Endothelial cell of umbilical vein (primary cell): ENCODE results near the gene PROZ.

Experiments used
- CTCF ChIP-seq, 2 donors: IDR thresholded peaks; 1 replicate in 1 of 2; 2 replicates in 1 of 2; pipeline ENCODE4 v1.5.1; 2011; ENCODE audit warnings: low read length in 2 of 2, mild to moderate bottlenecking in 2 of 2, moderate library complexity in 2 of 2, control low read depth in 1 of 2, inconsistent platforms in 1 of 2, low read depth in 1 of 2; ENCODE audit not compliant: insufficient read depth in 1 of 2; ENCODE audit errors: extremely low read depth in 1 of 2
- EZH2 ChIP-seq: IDR thresholded peaks from 2 replicates; pipeline ENCODE4 v1.6.1; 2012; ENCODE audit warnings: borderline replicate concordance, low read depth, mild to moderate bottlenecking, moderate library complexity, low read length, inconsistent platforms; ENCODE audit not compliant: severe bottlenecking
- FOS ChIP-seq: IDR thresholded peaks from 2 replicates; pipeline ENCODE4 v1.6.1; 2011; ENCODE audit warnings: mild to moderate bottlenecking, low read length, moderate library complexity, borderline replicate concordance; ENCODE audit not compliant: insufficient read depth
- JUN ChIP-seq: IDR thresholded peaks from 2 replicates; pipeline ENCODE4 v1.6.1; 2011; ENCODE audit warnings: borderline replicate concordance, low read depth; ENCODE audit not compliant: insufficient read length, insufficient read depth
- MYC ChIP-seq: IDR thresholded peaks from one replicate; pipeline ENCODE4 v1.6.1; 2011; ENCODE audit warnings: mild to moderate bottlenecking, low read depth, low read length
- POLR2A ChIP-seq: IDR thresholded peaks from 2 replicates; pipeline ENCODE4 v1.6.1; 2012; ENCODE audit warnings: low read depth, mild to moderate bottlenecking, control low read depth, low read length
- POLR2AphosphoS5 ChIP-seq: IDR thresholded peaks from 2 replicates; pipeline ENCODE4 v1.6.1; 2012; ENCODE audit warnings: low read depth, mild to moderate bottlenecking, control low read depth, low read length, moderate library complexity; ENCODE audit not compliant: insufficient read depth

DNA sequence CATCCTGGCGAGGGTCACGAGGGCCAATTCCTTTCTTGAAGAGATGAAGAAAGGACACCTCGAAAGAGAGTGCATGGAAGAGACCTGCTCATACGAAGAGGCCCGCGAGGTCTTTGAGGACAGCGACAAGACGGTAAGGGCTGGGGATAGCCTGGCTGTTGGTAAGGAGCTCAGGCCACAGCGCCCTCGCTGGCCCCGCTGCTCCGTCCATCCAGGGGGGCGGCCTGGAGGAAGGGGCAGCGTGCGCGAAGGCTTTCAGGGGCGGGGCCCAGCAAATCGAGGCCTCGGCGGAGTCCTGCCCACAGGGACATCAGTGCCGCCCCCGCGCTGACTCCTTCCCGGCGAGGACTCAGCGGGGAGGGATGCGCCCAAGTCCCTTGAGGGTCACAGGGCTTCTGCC, 29.0 kb upstream of the PROZ start:
- TF ChIP-seq CTCF (IDR thresholded peaks at IDR 0.05; ENCODE audit: extremely low read depth in 1 of 2, insufficient read depth in 1 of 2, low read depth in 1 of 2, low read length in 2 of 2): no peak
- TF ChIP-seq MYC: no peak
- TF ChIP-seq JUN: no peak
- TF ChIP-seq POLR2A: no peak
- TF ChIP-seq FOS: no peak
- TF ChIP-seq POLR2AphosphoS5: no peak
- TF ChIP-seq EZH2: no peak
